ENCODE results near the gene RAPGEF4.

RAPGEF4 gene

DNA sequence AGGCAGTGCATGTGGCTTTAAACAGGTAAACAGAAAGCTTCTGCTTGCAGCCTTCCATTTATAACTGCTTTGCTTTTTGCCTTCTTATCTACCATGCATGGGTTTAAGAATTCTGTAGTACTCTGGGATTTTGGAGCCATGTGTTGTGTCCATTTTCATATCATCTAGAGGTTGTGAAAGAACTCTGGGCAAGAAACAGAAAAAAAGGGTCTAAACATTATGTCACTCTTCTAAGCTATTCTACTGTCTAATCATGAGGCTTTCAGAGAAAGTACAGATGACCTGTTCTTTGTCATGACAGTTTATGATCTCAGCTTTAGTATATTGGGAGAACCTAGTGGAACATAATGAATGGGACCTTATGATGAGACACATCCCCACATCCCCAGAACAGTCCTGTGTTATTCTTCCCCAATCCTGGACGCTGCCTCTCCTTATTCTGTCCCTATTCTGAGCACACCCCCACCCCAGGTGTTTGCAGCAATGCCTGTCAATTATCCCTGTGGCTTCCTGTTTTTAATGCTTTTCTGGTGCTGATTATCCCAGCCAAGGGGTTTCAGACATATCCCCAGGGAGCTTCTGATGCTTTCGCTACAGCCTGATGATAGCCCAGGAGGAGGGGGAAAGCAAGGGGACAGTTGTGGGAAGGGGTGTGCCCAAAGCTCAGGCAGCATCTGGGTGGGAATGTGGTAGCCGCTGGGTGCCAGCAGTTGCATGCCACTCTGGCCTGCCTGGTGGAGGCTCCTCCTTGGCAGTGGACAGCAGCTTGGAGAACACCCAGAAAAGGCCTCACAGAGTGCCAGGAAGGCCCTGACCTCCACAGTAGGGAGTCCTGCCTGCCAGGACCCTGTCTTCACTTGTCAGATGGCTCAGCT, 170.5 kb downstream of the RAPGEF4 start:
- DNase-seq (ENCODE audit: low read depth, low spot score) = no peak

DNA sequence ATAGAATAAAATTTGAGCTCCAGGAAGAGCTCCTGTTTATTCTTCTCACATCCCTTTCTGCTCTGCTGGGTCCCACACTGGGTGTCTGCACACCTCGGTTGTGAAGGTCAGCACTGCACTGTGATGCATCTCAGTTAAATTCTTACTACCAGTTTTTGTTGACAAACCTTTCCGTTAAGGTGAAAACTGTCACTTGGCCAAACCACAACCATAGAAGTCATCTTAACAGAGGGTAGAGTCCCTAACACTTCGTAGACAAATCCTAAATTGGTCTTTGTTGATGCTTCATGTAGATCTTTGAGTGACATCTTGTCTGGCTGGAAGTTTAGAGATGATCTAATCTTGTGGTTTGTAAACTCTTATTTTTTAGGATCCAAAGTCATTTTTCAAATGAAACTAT, 172.6 kb downstream of the RAPGEF4 start:
- DNase-seq (ENCODE audit: low read depth, low spot score) = no peak

DNA sequence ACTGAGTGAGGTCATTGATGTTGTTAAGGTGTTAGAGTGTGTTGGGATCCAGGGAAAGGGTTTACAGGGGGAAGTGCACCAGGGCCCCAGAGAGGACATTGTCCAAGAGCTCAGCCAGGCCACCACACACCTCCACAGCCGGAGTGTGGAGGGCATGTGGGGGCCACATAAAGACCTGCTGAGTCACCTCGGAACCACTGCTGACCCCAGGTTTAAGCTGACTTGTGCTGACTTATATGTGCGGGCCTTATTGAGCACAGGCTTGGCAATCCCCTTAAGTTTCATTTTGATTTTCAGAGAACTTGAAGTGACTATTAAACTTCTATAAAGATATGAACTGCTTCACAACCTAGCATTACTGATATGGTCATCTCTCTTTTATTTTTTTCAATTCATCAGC, 173.8 kb downstream of the RAPGEF4 start:
- no peak for DNase-seq (ENCODE audit: low read depth, low spot score)

DNA sequence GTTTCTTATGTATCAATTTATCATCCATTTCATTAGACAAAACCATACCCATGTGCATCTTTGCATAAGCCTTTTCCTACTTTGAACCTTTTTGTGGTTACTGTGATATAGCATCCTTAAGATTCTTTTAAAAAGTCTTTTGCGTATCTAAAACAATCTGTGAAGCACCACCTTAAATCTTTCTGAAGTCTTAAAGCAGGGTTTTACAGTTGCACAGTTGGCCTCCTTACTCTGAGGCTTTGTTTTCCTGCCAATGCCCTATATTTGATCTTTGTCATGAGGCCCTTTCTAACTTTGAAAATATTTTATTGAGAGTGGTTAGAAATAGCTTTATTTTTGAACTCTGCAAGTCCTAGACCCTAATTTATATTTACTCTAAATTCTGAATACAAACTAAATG, 176.6 kb downstream of the RAPGEF4 start:
- no peak for DNase-seq (ENCODE audit: low read depth, low spot score)

DNA sequence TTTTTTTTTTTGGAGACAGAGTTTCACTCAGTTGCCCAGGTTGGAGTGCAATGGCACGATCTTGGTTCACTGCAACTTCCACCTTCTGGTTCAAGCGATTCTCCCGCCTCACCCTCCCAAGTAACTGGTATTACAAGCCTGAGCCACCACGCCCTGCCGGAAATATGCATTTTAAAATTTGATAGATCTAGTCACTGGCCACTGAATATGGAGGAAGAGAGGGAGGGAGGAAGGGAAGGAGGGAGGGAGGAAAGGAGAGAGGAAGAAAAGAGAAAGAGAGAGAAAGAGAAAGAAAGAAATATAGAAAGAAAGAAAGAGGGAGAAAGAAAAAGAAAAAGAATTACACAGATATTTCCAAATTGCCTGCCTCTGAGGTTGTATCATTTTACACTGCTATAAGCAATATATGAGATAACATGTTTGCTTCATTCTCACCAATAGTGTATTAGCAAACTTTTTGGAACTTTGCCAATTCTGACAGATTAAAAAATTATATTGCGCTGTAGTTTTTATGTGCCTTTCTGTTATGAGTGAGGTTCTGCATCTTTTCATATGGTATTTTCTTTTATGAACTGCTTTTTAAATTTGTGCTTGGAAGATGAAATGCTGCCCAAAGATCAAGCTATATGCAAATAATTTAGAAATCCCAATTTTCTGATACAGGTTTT, 178.8 kb downstream of the RAPGEF4 start:
- no peak for DNase-seq (ENCODE audit: low read depth, low spot score)

DNA sequence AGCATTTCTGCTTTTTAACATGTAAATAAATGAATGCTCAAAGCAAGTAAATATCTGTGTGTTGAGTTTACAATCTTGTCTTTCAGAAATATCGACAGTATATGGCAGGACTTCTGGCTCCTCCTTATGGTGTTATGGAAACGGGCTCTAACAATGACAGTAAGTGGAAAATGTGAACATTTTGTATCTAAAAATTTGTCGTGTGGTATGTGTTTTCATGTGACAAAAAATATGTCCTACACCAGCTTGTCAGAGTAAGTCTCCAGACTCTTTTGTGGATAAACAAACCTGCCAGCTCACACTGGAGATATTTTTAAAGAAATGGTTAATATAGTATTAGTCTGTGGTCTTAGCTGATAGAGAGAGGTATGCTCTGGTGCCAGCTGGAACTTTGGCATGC, 182.1 kb downstream of the RAPGEF4 start:
- DNase-seq (ENCODE audit: low read depth, low spot score) = no peak

DNA sequence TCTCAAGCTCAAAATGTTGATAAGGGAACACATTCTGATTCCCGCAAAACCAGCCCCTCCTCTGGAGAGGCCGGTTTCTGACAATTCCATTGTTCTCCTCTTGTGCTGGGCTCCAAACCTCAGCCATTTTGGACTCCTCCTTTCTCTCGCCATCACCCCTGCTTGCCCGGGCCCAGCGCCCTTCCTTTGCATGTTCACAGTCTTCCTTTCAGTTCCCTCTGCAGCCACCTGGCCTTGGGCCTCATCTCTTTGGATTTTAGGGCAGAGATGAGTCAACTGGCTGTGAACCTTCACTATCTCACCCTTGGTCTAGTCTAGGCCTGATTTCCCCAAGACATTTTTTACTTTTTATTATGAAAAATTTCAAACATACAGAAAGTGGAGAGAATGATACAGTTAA, 184.1 kb downstream of the RAPGEF4 start:
- no peak for DNase-seq (ENCODE audit: low read depth, low spot score)

DNA sequence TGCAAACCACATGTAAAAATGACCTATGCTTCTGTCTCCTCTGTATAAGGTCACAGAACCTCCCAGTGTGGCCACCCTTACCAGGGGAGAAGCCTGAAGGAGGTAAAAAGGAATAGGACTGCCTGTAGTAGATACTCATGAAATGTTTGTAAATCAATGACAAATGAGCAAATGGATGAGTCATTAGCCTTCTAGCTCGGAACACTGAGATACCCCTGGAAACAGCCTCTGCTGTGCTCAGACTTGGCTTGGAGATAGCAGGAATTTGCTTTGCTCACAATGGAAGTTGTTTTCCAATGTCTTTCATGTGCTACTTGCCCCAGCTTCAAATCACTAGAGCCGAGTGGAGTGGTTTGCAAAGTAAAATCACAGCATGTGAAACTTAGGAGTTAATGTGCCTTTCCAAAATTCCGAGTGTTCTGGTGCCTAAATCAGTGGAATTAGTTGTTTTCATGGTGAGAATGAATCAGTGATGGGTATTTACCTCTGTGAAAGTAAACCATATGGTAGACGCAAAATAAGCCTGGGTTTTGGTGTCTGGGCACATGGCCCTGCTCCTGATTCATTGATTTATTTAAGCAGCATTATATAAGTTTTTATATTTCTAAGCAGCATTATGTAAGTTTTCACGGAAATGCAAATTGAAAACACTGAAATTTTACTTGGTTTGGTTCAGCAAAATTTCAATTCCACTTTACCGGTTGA, 186.0 kb downstream of the RAPGEF4 start:
- DNase-seq (ENCODE audit: low read depth, low spot score) = no peak

DNA sequence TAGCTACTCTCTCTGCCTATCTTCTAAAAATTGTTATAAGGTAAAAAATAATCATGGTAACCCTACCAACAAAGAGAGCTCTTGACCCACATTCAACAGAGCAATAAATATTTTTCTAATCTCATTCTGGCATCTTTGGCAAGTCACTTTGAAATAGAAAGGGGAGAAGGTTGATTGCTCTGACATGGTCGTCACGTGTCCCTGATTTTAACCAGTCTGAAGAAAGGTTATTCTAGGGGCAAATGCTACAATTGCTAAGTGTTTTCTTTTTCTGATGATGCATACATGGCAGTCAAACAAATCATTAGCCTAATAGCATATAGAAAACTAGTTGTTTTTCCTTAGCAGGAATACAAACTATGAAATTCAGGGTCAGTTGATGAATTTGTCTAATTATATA, 186.7 kb downstream of the RAPGEF4 start:
- no peak for DNase-seq (ENCODE audit: low read depth, low spot score)

DNA sequence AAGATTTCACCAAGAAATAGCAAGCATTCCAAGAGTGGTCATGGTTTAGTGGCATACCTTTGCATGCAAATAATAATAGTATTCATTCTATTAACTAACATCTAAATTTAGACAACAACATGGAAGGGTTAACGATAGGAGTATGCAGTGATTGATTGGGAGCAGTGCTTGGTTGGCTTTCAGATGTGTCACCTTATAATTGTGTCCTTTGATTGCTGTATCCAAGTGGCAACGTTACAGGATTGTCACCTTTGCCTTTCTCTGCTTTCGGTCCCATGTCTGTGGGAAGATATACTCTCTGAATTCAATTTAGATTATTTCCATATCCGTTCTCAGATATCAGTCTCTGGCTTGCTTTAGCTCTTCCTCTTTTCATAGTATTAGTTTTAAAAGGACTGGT, 187.2 kb downstream of the RAPGEF4 start:
- no peak for DNase-seq (ENCODE audit: low read depth, low spot score)

DNA sequence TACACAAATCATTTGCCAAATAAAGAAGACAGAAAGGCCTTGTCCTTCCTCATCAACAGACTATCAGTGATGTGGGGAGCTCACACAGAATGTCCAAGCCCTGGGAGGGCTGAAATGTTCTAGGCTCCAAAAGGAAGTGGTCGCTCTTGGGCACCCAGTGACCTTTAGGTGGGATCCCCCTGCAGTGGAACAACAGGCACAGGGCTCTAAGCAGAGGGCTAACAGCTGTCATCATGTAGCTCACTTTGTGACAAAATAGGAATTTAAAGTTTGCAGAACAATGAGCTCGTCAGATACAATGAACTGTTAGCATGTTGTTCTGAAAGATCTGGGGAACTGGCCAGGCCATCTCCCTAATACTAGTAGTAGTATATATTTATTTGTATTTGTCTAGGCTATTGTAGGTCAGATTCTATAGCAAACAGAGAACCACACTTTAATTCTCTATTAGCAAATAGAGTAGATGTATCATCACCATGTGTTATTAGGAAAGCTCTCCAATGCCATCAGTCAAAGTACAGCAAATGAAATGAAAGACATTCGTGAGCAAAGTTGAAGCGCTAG, 188.5 kb downstream of the RAPGEF4 start:
- no peak for DNase-seq (ENCODE audit: low read depth, low spot score)

DNA sequence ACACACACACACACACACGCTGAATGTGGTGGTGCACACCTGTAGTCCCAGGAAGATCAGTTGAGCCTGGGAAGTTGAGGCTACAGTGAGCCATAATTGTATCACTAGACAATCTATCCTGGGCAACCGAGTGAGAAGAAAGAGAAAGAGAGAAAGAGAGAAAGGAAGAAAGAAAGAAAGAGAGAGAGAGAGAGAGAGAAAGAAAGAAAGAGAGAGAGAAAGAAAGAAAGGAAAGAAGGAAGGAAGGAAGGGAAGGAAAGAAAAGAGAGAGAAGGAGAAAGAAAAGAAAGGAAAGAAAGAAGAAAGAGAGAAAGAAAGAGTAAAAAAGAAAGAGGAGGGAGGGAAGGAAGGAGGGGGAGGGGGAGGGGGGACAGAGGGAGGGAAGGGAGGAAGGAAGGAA, 190.0 kb downstream of the RAPGEF4 start:
- DNase-seq (ENCODE audit: low read depth, low spot score) = no peak

DNA sequence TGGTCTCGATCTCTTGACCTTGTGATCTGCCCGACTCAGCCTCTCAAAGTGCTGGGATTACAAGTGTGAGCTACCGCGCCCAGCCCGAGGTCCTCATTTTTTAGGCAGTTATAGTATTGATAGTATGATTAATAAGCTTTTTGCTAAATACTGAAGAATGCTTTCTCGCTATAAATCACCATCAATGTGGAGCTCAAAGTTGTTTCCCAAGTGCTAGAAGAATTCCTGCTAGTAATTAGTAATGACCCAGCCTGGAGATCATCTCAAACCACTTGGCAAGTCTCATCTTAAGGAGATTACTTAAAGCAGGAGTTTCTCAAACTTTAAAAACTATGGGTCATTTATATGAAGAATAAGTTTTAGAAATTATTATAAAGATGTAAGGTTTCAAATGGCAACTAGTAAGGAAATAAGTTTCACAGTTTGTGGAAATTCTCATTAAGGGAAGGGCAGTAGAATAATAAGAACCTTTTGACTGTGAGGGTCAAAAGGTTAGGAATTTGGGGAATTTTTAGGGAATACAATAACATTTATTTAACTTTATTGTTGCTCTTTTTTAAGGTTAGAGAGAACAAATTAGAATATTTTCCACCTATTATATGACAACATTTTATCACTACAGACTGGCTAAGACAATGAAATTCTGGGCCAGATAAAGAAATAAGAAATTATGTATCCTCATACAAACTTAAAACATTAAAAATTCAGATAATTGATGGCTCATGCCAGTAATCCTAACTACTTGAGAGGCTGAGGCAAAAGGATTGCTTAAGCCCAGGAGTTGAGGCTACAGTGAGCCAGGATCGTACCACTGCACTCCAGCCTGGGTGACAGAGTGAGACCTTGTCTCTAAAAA, 191.4 kb downstream of the RAPGEF4 start:
- DNase-seq (ENCODE audit: low read depth, low spot score) = no peak

DNA sequence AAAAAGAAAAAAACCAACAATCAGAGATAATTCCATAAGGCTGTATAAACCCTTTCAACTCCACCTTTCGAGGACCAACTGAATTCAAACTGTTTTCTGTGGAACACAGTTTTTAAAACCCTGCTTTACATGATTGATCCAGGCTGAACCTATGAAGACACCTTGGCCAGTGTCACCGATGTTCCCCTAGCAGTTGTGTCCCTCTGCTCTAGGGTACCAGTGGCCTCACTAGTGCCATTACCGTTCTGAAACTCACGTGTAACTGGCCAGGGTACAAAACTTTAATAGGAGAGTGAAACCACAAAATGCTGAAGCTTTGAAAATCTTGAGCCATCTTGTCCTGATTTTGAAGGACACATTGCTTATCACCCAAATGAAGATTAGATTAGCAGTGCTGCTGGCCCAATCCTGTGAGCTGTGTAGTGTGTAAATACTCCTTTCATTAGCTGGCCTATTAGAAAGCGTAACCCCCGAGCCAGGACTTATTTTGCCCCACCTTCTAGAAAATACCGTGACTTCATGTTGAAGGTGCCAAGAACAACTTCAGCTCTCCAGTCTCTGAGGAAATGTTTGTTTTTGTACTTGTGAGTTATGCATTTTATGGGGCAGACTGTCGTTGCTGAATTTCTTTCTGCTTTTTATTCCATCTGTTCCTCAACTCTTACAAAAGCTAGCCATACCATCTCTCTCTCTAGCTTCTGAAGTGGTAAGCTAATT, 192.2 kb downstream of the RAPGEF4 start:
- peak; percentile 57 for DNase-seq (ENCODE audit: low read depth, low spot score)

DNA sequence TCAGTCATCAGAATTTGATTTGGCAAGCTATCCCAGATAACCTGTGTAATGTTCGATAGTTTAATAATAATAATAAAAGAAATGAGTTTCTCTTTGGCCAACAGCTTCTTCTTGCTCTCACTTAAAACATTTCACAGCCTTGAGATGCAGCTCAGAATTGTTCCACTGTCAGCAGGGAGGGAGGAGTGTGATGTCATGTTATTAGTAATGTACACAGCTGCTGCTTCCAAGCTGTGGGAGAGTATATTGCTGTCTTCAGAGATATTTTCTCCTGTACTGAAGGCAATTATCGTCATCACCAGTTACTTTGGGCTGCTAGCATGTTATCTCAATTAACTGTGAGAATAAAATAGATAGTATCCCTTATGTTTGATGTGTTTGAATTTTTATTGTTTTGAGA, 193.1 kb downstream of the RAPGEF4 start:
- peak; percentile 71 for DNase-seq (ENCODE audit: low read depth, low spot score)

DNA sequence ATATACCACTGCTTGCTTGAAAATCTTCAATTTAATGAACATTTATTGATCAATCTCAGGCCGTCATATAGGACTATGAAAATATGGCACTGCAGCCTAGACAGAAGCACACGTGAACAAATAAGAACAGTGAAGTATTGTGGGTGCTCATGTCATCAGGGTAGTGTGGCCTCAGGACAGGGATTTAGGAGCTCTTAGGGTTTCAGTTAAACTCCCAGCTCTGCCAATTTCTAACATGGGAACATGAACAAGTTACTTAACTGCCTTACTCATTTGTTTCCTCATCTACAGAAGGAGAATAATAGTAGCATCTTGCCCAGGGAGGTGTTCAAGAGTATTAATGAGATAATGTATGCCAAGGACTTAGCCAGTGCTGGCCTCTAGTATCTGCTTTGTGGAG, 194.0 kb downstream of the RAPGEF4 start:
- no peak for DNase-seq (ENCODE audit: low read depth, low spot score)

DNA sequence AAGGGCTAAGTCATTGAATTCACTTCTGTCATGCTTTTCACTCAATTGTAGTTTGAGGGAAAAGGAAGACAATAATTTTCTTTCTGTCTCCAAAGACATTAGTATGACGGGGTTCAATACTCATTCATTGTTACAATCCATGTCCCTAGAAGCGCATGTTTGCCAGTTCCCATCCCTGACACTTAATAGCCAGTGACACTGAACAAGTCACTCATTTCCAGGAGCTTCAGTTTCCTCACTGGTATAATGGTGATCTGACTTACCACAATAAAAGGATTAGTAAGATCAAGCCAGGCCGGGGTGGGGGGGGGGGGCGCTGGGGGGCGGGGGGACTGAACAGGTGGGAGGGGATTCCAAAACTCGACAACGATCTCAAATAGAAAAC, 195.2 kb downstream of the RAPGEF4 start:
- DNase-seq (ENCODE audit: low read depth, low spot score) = no peak

DNA sequence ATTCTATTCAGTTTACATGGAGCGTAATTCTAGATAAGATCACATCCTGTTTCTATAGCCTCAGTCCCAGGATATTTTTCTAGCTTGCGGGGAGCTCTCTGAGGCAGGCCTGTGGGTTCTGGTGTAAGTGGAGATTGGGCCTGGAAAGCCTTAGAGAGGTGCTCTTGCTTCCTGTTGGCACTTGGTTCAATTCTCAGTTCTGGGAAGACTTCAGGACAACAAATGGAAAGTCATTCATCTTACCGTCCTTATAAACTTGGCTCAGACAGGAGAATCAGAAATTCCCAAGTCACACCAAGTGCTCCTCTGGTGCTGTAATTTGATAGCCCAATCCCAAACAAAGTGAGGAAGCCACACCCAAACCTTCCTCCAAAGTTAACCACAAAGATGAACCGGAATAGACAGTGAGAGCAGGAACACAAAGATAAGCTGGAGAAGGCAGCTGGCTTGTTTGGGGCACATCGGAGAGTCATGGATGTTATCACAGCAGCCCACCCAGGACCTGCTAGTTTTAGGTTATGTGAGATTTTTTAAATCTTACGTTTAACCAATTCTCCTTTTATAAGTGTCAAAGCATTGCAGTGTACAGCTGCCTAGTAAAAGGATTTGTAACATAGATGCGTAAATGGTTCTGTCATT, 195.7 kb downstream of the RAPGEF4 start:
- DNase-seq (ENCODE audit: low read depth, low spot score) = peak; percentile 12

DNA sequence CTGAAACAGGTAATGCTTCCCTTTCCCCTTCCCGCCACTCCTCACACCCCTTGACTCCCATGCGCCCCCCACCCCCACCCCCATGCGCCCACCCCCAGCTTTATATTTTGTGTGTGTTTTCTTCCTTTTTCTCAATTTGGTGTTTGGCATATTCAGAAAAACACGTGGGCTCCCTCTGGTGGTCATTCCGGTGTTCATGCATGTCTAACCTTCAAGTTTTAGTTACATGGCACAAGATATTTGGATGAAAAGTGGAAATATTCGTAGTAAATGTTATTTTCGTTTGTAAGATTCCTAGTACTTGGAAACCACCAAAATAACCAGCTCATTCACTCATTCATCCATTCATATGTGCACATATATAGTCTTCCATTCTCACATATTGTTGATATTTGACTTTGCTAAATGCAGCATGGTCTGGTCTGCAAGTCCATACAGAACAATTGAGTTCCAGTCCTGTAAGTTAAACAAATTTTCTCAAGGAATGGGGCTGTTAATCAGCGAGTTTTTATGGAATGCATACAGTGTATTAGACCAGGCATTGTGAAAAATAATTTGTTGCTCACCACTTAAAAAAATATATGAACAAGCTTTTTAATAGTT, 196.4 kb downstream of the RAPGEF4 start:
- DNase-seq (ENCODE audit: low read depth, low spot score) = no peak
